KG1 (cell line): Measurements from ENCODE around the gene FMR1.

ENCODE experiments used
- DNase-seq: peaks from one replicate; lab custom pipeline; 2025; lab: John Stamatoyannopoulos, UW

The FMR1 gene

GRCh38 chrX:147916375-147916968 lies 4.8 kb downstream of the FMR1 start:
- DNase-seq = no peak

GRCh38 chrX:147917700-147918695 lies 6.3 kb downstream of the FMR1 start:
- no peak for DNase-seq

- no peak for DNase-seq
Measured at GRCh38 chrX:147920161-147920666, 8.5 kb downstream of the FMR1 start.

- DNase-seq = no peak
Measured at GRCh38 chrX:147923605-147924004, 11.9 kb downstream of the FMR1 start.

GRCh38 chrX:147927256-147927655 lies 15.5 kb downstream of the FMR1 start:
- DNase-seq = no peak

- no peak for DNase-seq
Measured at GRCh38 chrX:147933815-147934214, 22.1 kb downstream of the FMR1 start.

GRCh38 chrX:147935156-147935758 lies 23.5 kb downstream of the FMR1 start:
- no peak for DNase-seq

- DNase-seq = no peak
Measured at GRCh38 chrX:147945286-147945685, 33.6 kb downstream of the FMR1 start.

GRCh38 chrX:147948531-147948930 lies 36.8 kb downstream of the FMR1 start:
- no peak for DNase-seq

GRCh38 chrX:147950352-147950751 lies 38.6 kb downstream of the FMR1 start:
- DNase-seq = no peak

GRCh38 chrX:147953976-147954375 lies 42.3 kb downstream of the FMR1 start:
- no peak for DNase-seq

GRCh38 chrX:147957291-147957690 lies 45.6 kb downstream of the FMR1 start:
- no peak for DNase-seq

GRCh38 chrX:147958291-147958690 lies 46.6 kb downstream of the FMR1 start:
- DNase-seq = no peak

GRCh38 chrX:147960722-147961121 lies 49.0 kb downstream of the FMR1 start:
- no peak for DNase-seq

- DNase-seq = no peak
Measured at GRCh38 chrX:147962476-147962875, 50.8 kb downstream of the FMR1 start.

GRCh38 chrX:147978931-147979330 lies 67.2 kb downstream of the FMR1 start:
- DNase-seq = no peak

- DNase-seq = no peak
Measured at GRCh38 chrX:147981038-147981752, 69.5 kb downstream of the FMR1 start, which contains the start of gene FMR1NB. FMR1NB (plus strand) TSS chrX:147981337; CDS start chrX:147981403, 66 bp downstream.
